ENCODE results near the gene TNFRSF9.

GRCh38 chr1:7878027-7878426 lies 62.6 kb downstream of the TNFRSF9 start:
- TF ChIP-seq CTCF (IDR thresholded peaks at IDR 0.05; ENCODE audit: low read length) = no peak
- TF ChIP-seq EZH2 (IDR thresholded peaks at IDR 0.05; ENCODE audit: borderline replicate concordance, low read length) = no peak
